Tibial nerve (tissue), 4 donors: ENCODE measurements around the gene NRN1L.

Experiments
- CTCF ChIP-seq, 5 experiments: fragments of 200-600 bp in 3 of 5; fragments of 450-650 bp in 2 of 5; sonication (generic) in 3 of 5; IDR thresholded peaks; one replicate each; pipeline ENCODE4 v1.5.1; 2016 to 2019; ENCODE audit warnings: antibody characterized with exemption in 5 of 5, mild to moderate bottlenecking in 3 of 5, moderate library complexity in 2 of 5
- EP300 ChIP-seq, 2 donors: sonication (generic); formaldehyde crosslinking; IDR thresholded peaks; one replicate each; pipeline ENCODE4 v1.6.1; 2017; ENCODE audit warnings: antibody characterized with exemption in 2 of 2, mild to moderate bottlenecking in 1 of 2

GRCh38 chr16:67928147-67928546 lies 43.5 kb downstream of the NRN1L start:
- TF ChIP-seq CTCF (IDR thresholded peaks at IDR 0.05) (no peak), EP300 (IDR thresholded peaks at IDR 0.05) (no peak)
